Tibial nerve (tissue), 4 donors: ENCODE data around the gene JCHAIN.

Experiments
- CTCF ChIP-seq, 5 experiments: fragments of 200-600 bp in 3 of 5; fragments of 450-650 bp in 2 of 5; sonication (generic) in 3 of 5; IDR thresholded peaks; one replicate each; pipeline ENCODE4 v1.5.1; 2016 to 2019; ENCODE audit warnings: antibody characterized with exemption in 5 of 5, mild to moderate bottlenecking in 3 of 5, moderate library complexity in 2 of 5
- EP300 ChIP-seq, 2 donors: sonication (generic); formaldehyde crosslinking; IDR thresholded peaks; one replicate each; pipeline ENCODE4 v1.6.1; 2017; ENCODE audit warnings: antibody characterized with exemption in 2 of 2, mild to moderate bottlenecking in 1 of 2
- POLR2A ChIP-seq, 2 donors: fragments of 450-650 bp; IDR thresholded peaks; one replicate each; pipeline ENCODE4 v1.6.1; 2017; ENCODE audit warnings: antibody characterized with exemption in 2 of 2, mild to moderate bottlenecking in 2 of 2, moderate library complexity in 2 of 2

- TF ChIP-seq POLR2A (IDR thresholded peaks at IDR 0.05) (no peak), CTCF (IDR thresholded peaks at IDR 0.05) (no peak), EP300 (IDR thresholded peaks at IDR 0.05) (no peak)
Measured at GRCh38 chr4:70713453-70714078, 47.3 kb upstream of the JCHAIN start.
